Ishikawa (cell line): ENCODE results near the gene PKMYT1.

Experiments used
- EP300 ChIP-seq: IDR thresholded peaks from 2 replicates; pipeline ENCODE4 v1.6.1; 2012; ENCODE audit warnings: borderline replicate concordance
- REST ChIP-seq: IDR thresholded peaks from 2 replicates; pipeline ENCODE4 v1.6.1; 2012; ENCODE audit warnings: low read depth, mild to moderate bottlenecking
- TAF1 ChIP-seq: IDR thresholded peaks from 2 replicates; pipeline ENCODE4 v1.6.1; 2012; ENCODE audit warnings: low read depth, mild to moderate bottlenecking
- ZBTB7A ChIP-seq: IDR thresholded peaks from 2 replicates; pipeline ENCODE4 v1.6.1; 2012; ENCODE audit warnings: low read depth

DNA sequence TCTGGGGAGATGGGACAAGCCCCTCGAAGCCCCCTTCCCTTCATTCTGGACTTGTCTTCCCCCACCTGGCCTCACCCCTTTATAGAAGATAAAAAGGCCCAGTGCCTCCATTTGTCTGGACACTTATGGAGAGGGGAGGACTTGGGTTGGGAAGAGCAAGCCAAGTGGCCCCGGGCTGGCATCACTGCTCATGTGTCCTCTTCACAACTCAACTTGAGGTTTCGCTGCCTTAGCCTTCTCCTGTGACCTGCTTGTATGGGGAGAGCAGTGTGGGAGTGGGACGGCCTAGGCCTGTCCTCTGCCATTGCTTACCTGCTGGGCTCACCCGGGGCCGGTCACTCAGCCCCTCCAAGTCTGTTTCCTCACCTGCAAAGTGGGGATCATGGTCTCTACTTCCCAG, 9.7 kb downstream of the PKMYT1 start:
- TF ChIP-seq TAF1 (no peak), REST (no peak), ZBTB7A (no peak; the same call in 1 of the 2 replicates), EP300 (no peak)
